Loucy (cell line): ENCODE results near the gene SHISA6.

Experiments
- EZH2phosphoT487 ChIP-seq: fragments of 200-600 bp; IDR thresholded peaks from 2 replicates; pipeline ENCODE4 v1.6.1; 2018; ENCODE audit warnings: antibody characterized with exemption, mild to moderate bottlenecking, moderate library complexity, borderline replicate concordance
- TF ChIP-seq, protein P1 (sequence below): fragments of 200-600 bp; sonication (generic); conservative IDR thresholded peaks from 2 replicates; pipeline ENCODE4 v1.5.1; 2014; ENCODE audit warnings: mild to moderate bottlenecking, antibody characterized with exemption, low read length

DNA sequence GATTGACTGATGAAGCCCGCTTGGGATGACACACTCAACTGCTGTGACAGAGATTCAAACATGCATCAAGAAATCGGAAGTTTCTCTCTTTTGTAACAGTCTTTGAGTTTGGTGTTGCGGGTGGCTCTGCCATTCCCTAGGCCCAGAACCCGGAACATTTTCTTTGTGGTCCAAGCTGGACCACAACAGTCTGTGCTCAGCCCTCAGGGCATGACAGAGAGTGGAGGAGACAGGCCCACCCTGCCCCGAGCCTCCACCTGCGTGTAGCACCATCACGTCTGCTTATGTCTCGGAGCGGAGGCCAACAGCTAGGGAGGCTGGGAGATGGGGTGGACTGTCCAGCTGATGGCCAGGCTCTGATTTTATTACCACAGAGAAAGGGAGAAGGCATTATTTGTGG, 64.5 kb downstream of the SHISA6 start:
- TF ChIP-seq, protein P1, sequence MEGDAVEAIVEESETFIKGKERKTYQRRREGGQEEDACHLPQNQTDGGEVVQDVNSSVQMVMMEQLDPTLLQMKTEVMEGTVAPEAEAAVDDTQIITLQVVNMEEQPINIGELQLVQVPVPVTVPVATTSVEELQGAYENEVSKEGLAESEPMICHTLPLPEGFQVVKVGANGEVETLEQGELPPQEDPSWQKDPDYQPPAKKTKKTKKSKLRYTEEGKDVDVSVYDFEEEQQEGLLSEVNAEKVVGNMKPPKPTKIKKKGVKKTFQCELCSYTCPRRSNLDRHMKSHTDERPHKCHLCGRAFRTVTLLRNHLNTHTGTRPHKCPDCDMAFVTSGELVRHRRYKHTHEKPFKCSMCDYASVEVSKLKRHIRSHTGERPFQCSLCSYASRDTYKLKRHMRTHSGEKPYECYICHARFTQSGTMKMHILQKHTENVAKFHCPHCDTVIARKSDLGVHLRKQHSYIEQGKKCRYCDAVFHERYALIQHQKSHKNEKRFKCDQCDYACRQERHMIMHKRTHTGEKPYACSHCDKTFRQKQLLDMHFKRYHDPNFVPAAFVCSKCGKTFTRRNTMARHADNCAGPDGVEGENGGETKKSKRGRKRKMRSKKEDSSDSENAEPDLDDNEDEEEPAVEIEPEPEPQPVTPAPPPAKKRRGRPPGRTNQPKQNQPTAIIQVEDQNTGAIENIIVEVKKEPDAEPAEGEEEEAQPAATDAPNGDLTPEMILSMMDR = no peak
- TF ChIP-seq EZH2phosphoT487 = no peak
